ENCODE measurements around the gene PMEPA1.

Gene PMEPA1

DNA sequence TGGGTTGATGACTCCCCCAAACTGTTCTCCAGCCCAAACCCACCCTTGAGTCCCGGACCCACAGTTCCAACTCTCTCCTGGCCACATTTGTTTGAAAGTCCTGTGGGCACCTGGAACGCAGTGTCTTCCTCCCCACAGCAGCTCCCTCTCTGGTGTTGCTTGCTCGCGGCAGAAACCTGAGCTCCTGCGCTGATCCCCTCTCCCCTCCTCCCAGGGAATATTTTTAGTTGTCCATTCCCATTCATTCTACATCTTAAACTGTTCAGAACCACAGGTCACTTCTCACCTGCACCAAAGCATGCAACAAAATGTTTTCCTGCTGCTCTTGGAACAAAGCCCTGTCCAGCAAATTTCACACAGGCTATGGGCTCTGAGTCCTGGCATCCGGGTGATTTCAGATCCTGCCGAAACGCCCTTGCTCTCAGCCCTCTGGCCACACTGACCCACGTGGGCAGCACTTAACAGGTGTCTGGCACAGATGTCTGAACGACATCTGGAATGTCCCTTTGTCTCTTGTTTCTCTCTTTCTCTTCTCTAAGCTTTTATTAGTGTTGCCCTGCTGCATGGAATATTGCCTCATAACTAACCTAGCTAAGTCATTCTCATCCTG is 27.0 kb upstream of the PMEPA1 start:
- DNase-seq (ENCODE audit: low read depth in 3 of 3), result no peak

DNA sequence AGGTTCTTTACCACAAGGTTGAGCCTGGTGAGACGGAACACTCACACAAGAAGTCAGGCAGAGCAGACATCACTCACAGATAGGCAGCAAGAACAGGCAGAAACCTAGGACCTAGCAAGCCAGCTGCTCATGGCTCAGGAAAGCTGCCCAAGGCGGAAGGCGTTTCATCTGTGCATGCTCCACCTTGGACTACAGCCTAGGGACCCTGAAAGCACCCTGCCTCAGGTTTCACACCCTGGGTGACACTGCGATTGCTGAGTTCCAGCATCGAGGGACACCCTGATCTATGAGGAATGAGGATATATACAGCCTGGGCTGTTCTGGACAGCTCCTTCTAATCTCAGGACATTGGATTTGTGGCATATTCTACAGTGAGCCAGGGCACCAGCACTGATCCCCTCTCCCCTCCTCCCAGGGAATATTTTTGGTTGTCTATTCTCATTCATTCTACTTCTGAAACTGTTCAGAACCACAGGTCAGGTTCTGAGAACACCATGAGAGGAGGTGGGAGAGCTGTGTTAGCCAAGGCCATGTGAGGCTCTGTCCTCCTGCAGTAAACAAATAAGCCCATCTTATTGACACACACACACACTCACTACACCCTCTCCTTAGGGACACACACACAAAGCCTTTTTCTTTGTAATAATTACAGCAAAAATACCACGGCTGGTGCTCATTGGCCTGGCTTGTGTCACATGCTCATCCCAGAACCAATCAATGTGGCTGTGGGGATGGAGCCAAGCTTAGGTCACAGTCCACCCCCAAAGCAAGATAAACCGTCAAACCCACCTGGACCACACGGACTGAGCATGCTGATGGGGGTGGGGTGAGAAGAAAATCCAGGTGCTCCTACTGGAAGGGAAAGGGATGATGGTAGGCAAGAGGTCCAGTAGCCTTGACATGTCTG is 26.3 kb upstream of the PMEPA1 start:
- no peak for DNase-seq (ENCODE audit: low read depth in 3 of 3)

DNA sequence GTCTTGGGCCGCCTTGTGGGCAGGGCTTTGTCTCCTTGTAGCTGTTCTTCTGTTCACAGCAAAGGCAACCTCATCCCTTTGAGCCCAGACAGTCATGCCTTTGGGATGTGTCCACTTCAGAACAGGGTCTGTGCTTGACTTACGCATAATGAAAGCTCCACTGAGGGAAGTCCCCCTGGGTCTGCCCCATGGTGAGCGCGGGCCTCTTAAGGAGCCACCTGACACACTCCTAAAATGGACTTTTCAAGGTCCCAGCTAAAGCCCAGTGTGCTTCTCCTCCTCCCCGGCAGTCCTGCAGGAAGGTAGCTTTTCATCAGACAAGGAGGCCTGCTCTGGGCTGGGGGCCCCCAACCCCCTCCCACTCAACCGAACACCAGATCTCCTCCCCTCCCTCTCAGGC is 24.9 kb upstream of the PMEPA1 start:
- DNase-seq (ENCODE audit: low read depth in 3 of 3), result no peak

DNA sequence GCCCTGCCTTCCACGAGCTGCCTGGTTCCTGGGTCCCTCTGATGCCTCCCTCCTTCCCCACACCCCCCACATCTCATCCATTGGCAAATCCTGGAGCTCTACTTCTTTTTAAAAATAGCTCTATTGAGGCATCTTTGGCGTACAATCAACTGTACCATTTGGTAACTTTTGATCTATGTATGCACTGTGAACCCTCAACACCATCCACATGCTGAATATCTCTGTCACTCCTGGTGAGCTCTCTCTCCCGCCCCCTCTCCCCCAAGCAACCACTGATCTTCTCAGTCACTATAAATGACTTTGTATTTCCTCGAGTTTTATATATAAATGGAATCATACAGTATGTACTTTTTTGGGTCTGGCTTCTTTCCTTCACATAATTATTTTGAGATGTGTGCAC is 22.4 kb upstream of the PMEPA1 start:
- DNase-seq (ENCODE audit: low read depth in 3 of 3), result no peak

DNA sequence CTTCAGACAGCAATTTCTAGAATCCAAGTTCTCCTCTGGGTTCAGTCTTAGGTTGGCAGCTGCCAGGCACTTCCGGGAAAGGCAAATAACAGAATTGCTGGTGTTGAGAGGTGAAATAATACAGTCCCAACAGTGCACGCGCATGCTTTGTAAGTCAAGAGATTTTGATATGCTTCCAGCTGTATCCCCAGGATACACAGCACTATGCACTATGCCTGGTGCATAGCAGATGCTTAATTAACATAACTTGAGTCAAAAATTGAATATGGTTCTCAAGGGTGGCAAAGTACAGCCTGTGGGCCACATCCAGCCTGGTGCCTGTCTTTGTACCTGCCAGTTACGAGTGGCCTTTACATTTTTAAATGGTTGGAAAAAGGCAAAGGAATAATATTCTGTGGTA is 18.9 kb upstream of the PMEPA1 start:
- DNase-seq (ENCODE audit: low read depth in 3 of 3), result no peak

DNA sequence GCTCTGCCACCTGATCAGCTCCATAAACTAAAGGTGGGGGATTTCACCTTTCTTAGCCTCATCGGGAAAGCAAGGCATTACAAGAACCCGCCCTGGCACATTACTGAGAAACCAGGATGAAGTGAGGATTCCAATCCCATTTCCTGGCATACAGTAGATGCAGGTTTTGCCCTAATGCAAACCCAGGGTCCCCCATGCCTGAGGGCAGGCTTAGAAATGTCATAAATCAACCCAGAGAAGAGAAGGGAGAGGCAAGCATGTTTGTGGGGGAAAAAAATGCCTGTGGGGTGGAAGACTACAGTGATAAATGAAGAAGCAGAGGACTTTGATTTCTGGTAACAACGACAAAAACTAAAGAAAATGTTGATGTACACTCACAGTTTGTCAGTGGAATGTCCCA is 18.0 kb upstream of the PMEPA1 start:
- DNase-seq (ENCODE audit: low read depth in 3 of 3), result no peak

DNA sequence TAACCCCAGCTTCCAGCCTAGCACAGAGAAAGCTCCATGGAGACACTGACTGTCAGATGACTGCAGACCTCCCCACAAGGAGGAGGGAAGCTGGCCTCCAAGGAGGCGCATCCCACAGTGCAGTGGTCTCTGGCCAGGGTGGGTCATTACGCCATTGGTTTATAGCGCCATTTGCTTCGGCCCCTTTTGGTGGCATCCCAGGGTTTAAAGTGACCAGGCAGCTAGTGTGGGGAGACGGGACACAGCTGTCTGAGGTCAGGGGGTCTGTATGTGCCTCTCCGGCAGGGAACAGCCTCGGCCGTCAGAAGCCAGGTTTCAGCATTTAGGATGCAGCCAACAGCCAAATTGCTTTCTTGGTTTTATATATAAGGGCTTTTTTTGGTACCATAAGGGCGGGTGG is 15.8 kb upstream of the PMEPA1 start:
- DNase-seq (ENCODE audit: low read depth in 3 of 3), result no peak

DNA sequence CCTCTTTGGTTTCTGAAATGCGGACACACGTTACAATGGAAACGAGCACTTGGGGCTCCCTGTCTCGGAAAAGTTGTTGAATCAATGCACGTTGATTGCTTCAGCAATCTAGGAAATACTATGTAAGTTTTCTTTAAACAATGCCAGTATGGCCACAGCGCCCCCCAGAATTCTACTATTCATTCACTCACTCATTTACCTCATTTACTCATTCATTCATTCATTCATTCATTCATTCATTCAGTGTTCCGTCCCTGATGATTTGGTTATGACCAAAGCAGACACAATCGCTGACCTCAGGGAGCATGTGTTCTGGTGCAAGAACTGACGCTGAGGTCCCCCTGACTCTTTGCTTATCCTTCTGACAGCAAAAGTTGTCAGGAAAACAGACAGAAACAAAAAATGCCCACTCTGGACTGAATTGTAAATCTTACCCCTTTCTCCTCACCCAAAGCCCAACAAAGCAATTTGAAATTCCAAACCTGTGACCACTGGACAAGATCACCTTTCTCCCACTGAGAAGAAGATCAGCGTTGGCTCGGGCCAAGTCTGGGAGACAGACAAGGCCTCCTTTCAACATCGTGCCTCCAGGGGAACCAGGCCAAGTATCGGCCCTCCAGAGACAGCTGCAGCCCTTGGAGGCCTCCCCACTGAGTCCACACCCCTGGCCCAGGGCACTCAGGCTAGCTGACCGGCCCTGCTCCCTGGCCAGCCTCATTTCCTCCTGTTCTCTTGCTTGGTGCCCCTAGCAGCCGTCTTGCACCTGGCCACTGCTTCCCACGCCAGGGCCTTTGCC is 15.0 kb upstream of the PMEPA1 start:
- no peak for DNase-seq (ENCODE audit: low read depth in 3 of 3)

DNA sequence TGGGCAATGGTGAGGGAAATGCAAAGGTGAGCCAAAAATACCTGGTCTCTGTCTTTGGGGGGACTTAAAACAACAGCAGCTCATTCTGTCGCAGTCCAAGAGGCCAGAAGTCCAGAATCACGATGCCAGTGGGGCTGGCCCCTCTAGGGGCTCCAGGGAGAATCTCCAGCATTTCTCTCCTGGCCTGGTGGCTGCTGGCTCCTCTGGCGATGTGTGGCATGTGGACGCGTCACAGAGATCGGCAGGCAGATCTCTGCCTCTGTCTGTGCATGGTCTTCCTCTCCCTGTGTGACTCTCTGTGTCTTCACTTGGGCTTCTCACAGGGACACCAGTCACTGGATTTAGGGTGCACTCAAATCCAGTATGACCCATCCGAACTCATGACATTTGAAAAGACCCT is 14.0 kb upstream of the PMEPA1 start:
- DNase-seq (ENCODE audit: low read depth in 3 of 3), result no peak

DNA sequence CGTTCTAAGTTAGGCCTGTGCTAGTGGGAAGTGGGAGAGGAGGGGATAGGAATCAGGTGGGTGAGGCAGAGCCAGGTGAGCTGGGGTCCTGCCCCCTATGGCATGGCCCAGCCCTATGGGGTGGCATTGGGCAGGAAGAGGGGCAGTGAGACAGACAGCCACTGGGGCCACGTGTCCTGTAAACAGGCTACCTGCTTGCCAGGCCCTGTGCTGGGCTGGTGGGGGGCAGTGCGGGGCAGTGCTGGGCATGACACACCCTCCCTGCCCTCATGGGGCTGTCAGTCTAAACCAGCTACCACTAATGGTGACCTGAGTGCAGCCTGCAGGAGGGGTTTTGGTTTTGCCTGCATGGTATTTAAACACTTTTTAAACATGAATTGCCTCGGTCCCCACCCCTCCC is 10.1 kb upstream of the PMEPA1 start:
- DNase-seq (ENCODE audit: low read depth in 3 of 3), result no peak

DNA sequence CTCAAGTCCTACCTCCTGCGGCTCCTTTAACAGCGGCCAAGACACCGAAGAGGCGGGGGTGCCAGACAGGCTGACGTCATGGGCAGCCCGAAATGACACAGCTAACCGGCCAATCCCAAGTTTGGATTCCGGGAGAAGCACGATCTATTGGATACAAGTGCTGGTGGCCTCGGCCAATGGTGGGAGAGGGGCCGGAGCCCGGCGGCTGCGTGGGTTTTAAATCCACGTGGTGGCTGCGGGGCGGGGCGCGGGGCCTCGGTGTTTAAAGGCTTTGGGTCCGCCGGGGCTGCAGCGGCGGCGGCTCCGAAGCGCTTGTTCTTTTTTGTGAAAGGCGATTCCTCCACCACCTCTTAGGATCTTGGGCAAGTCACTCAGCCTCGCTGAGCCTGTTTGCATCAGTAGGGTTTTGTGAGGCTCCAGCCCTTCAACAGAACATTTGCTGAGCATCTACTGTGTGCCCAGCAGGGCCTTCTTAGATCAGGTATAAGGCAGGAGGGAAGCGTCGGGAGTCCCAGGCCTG is 8.7 kb upstream of the PMEPA1 start:
- DNase-seq (ENCODE audit: low read depth in 3 of 3), result peak; percentile 88 to 92 (median 88)

DNA sequence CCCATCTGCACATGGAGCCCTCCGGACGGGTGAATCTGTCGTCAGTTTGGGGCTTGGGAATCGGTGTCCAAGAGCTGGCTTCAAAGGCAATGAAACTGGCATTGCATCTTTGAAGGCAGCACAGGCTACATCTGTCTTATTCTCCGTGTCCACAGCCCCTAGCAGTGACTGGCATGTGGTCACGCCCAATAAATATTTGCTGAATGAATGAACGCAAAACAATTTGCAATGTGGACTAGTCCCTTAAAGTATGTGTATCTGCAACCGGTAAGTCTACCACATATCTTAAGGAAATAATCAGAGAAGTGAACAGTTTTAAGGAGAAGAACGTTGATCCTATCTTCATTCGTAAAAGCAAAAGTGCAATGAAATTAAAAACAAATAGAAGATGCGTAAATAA is 8.0 kb upstream of the PMEPA1 start:
- no peak for DNase-seq (ENCODE audit: low read depth in 3 of 3)

DNA sequence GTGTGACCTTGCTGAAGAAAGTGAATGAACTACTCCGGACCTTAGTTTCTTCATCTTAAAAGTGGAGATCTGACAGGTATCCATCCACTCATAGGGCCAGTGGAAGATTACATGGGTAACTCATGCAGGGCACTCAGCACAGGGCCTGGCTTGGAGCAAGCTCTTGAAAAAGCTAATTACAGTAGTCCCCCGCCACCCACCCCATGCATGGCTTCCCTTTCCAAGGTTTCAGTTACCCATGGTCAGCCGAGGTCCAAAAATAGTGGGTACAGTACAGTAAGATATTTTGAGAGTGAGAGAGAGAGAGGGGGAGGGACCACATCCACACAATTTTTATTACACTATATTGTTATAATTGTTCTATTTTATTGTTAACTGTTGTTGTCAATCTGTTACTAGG is 7.1 kb upstream of the PMEPA1 start:
- DNase-seq (ENCODE audit: low read depth in 3 of 3), result no peak

DNA sequence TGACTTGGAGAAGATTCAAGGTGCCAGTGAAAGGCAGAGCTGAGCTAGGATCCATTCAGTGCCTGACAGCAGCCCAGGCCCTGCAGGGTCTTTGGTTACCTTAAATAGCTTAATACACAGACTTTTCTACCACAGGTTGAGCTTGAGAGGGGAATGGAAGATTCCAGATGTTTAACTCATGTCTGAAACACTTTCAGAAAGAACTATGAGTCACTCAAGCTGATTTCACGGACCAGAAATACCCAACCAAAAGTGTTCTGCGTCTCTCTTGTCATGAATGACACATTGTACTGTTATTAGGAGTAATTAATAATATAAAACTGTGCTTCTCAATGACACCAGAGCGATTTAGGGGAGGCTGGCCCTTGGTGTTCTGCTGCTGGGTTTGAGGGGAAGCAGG is 6.4 kb upstream of the PMEPA1 start:
- DNase-seq (ENCODE audit: low read depth in 3 of 3), result no peak

DNA sequence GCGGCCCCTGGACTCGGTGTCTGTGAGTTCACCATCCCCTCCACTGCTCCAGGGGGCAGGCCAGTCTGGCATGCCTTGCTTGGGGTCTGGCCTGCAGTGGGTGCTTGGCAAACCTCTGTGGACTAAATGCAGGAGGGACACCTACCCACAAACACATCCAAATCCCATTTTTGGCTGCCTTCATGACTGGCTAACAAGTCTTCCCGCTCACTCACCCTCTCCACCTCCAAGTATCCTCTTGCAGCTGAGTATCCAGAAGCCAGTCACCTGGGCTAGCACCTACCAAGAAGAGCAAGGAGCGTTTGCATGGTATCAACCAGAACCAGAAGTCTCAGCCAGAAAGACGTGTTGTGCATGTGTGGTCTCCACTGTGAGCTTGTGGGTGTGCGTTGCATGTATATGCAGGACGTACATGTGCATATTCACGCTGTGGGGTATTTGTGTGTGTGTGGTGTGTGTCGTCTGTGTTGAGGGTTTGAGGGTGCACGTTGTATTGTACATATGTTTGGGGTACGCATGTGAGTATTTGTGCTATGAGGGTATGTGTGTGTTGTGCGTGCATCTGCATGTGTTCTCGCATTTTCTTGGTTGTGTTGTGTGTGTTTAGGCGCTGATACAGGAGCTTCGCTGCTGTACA is 5.6 kb upstream of the PMEPA1 start:
- no peak for DNase-seq (ENCODE audit: low read depth in 3 of 3)

DNA sequence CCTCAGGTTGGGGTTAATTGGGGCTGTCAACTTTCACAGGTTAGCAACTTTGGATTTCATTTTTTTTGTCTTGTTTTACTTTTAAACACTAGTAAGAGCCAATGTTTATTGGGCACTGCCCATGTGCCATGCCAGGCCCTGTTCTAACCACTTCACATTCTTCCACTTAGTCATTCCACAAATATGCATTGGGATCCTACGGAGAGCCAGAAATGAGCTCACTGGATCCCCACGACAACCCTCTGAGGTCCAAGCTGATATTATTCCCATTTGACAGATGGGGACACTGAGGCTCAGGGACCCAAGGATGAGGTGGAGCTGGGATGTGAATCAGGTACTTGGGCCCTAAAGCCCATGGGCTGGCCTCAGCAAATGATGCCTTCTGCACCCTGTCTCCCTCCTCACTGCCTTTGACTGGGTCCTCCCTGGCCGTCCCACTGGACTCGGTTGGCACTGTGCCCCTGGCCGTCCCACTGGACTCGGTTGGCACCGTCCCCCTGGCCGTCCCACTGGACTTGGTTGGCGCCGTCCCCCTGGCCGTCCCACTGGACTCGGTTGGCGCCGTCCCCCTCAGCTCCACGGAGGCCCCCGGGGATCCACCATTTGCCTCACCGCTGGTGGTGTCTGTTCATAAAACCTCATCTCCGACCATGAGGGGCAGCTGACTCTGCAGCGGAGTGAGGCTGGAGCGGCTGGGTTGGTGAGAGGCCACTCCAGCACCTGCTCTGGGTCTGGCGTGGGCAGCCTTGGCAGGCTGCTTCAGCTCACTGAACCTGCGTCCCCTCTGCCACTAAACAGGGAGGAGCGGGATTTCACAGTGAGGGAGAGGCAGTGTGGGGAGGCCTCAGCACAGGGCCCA is 4.8 kb upstream of the PMEPA1 start:
- no peak for DNase-seq (ENCODE audit: low read depth in 3 of 3)

DNA sequence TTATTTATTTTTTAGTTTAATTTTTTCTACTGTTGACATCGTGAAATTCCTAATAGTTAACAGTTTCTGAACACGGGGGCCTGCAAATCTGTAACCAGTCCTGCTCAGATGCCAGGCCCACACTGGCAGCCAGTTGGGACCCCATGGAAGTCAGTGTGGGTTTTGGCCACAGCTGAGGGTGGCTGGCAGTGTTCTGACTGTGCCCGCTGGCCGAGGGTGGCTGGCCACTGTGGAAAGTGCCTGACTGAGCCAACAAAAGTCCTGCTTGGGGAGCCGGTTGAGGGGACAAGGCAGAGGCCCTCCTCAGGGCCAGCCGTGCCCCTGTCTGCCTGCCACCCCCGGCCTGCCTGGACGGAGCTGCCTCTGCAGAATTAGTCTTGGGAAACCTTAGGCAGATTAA is 4.1 kb upstream of the PMEPA1 start:
- DNase-seq (ENCODE audit: low read depth in 3 of 3), result no peak

DNA sequence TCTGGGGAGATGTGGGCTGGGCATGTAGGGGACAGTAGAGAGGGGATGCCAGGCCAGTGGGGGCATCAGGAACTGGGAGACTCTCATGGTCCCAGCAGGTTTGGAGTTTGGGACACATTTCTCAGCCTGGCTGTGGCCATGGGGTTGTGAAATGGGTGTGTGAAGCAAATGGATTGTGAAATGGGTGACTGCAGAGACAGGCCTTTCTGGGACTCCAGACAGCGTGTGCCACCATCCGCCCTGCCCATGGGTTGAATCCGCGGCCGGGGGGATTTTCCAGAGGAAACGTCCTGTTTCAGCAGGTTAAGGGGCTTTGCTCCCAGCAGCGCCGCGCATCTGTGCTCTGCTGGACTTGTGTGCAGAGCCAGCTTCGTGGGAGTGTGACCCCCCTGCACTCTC is 3.7 kb upstream of the PMEPA1 start:
- DNase-seq (ENCODE audit: low read depth in 3 of 3), result no peak

DNA sequence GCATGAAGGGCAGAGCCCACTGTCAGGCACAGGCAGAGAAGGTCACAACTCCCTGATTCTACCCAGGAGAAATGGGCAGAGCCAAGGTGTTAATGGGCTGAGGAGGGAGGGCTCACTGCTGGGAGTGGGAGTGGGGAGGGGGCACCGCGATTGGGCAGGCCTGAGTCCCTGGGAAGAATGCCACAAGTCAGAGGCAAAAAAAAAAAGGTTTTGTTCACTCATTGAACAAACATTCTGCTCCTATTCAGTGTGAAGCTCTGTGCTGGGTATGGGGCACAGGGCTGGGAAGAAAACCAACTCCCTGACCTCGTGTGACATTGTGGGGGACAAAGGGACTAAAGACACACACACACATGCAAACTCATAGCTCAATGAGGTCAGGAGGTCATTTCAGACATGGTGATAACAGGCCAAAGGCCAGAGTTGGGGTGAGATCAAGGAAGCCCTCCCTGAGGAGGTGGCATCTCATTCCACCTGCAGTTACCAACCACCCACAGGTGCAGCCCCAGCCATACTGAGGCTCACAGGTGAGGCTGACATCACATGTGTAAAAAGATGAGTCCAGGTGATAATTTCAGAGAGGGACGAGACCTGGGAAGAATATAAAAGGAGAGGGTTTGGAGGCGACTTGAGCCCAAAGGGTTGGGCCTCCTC is 3.2 kb upstream of the PMEPA1 start:
- DNase-seq (ENCODE audit: low read depth in 3 of 3), result no peak

DNA sequence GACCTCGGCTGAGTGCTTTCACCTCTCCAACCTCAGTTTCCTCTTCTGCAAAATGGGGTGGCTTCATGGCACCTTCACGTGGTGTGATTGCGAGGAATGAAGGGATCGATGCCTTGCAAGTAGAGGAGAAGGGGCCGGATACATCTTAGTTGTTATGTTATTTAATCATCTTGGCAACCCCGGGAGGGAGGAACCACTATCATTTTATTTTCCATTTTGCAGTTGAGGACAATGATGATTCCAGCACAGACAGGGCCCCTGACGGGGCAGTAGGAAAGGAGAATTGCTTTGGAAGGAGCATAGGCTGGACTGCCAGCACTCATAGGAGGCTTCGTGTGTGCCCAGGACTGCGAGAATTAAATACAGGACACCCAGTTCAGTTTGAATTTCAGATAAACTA is 2.5 kb upstream of the PMEPA1 start:
- DNase-seq (ENCODE audit: low read depth in 3 of 3), result no peak

DNA sequence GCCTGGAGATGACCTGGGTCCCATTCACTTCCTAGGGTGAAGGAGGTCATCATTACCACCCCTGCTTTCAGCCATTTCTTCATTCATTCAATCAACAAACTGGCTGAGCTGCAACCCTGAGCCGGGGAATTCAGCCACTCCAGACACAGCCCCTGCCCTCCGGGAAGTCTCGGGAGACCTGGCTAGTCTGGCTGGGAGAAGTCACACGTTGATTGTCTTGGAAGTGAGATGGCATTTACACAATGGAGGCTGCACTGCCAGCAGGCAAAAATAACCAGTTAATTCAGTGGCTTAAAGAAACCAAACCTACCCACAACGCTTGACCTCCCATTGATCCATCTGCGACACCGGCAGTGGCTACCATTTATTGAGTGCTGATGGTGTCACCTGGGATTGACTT is 2.0 kb upstream of the PMEPA1 start:
- DNase-seq (ENCODE audit: low read depth in 3 of 3), result no peak
